Gastroesophageal sphincter (tissue), 3 donors: ENCODE measurements around the gene RGPD3.
"Not testable (repeated sequence)": the region's sequence is repeated elsewhere in the genome, so short reads cannot be mapped to it uniquely, and the experiment has no call there.

Experiments
- EP300 ChIP-seq: sonication (generic); formaldehyde crosslinking; IDR thresholded peaks from one replicate; pipeline ENCODE4 v1.6.1; 2017; ENCODE audit warnings: antibody characterized with exemption, mild to moderate bottlenecking
- POLR2AphosphoS5 ChIP-seq: sonication (generic); formaldehyde crosslinking; IDR thresholded peaks from one replicate; pipeline ENCODE4 v1.6.1; 2017; ENCODE audit warnings: antibody characterized with exemption
- TF ChIP-seq, protein P1 (sequence below), 4 experiments: fragments of 200-600 bp in 2 of 4; fragments of 450-650 bp in 2 of 4; sonication (generic) in 1 of 4; IDR thresholded peaks; one replicate each; pipeline ENCODE4 v1.5.1; 2017 to 2019; ENCODE audit warnings: antibody characterized with exemption in 4 of 4, mild to moderate bottlenecking in 2 of 4, moderate library complexity in 2 of 4

DNA sequence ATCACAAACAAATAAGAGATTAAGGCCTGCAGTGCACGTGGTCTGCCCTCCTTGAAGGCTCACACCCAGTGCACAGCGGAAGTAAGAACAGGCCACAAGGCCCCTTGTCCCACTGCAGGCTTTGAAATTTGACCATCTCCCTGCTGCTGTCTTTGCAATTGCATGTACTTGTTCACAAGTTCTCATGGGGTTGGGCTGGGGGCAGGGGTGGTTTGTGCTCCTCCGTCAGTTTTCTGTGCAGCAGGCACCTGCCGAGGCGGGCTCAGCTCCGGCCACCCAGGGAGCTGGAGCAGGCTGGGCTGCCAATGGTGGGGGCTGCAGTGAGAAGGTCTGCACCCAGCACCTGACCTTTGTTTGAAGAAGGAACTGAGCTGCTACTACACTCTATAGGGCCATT lies 41.2 kb upstream of the RGPD3 start:
- not testable (repeated sequence) for TF ChIP-seq EP300, POLR2AphosphoS5
- TF ChIP-seq, protein P1, sequence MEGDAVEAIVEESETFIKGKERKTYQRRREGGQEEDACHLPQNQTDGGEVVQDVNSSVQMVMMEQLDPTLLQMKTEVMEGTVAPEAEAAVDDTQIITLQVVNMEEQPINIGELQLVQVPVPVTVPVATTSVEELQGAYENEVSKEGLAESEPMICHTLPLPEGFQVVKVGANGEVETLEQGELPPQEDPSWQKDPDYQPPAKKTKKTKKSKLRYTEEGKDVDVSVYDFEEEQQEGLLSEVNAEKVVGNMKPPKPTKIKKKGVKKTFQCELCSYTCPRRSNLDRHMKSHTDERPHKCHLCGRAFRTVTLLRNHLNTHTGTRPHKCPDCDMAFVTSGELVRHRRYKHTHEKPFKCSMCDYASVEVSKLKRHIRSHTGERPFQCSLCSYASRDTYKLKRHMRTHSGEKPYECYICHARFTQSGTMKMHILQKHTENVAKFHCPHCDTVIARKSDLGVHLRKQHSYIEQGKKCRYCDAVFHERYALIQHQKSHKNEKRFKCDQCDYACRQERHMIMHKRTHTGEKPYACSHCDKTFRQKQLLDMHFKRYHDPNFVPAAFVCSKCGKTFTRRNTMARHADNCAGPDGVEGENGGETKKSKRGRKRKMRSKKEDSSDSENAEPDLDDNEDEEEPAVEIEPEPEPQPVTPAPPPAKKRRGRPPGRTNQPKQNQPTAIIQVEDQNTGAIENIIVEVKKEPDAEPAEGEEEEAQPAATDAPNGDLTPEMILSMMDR (IDR thresholded peaks at IDR 0.05): not testable (repeated sequence)
